ENCODE measurements around the gene ABO. TPM values are rescaled to one million over a fixed set of nuclear protein-coding genes. Genes with fewer than 3 reads are reported as not detected.

ABO gene
- total RNA-seq, 1 experiment from 2014 or later = 0.96 TPM

- no peaks in the 10 kb centered on the region for H4K20me1 ChIP-seq (ENCODE audit: insufficient read depth)
- H3K9me3 ChIP-seq (ENCODE audit: insufficient read depth, low read depth) = no peaks in the 10 kb centered on the region
- no peaks in the 10 kb centered on the region for H3K9me2 ChIP-seq (ENCODE audit: insufficient read depth)
- no peak overlapping the region for H3K4me2 ChIP-seq
- CTCF ChIA-PET = no interaction called here
- no peaks in the 10 kb centered on the region for H3K4me1 ChIP-seq (replicated peaks; ENCODE audit: insufficient read depth)
- no peak overlapping the region for H3K4me3 ChIP-seq
- no peaks in the 10 kb centered on the region for H3K79me2 ChIP-seq (ENCODE audit: low read depth)
- peaks cover 41% of the 10 kb centered on the region for H3K27me3 ChIP-seq (ENCODE audit: insufficient read depth, low read depth)
- no TSS peak for BruUV-seq (replicated peaks)
- no peak overlapping the region for H2AFZ ChIP-seq
- H3K27ac ChIP-seq = no peak overlapping the region
- intact Hi-C loops (cut with micrococcal nuclease; ENCODE audit: unreplicated experiment) = no loop called here
- TF ChIP-seq EZH2 (IDR thresholded peaks at IDR 0.05; ENCODE audit: low read depth) (no peak), CTCF (conservative IDR thresholded peaks at IDR 0.05) (no peak)
- H3K36me3 ChIP-seq (ENCODE audit: low read depth) = no peaks in the 10 kb centered on the region
- no peak for DNase-seq
- H3F3A ChIP-seq (ENCODE audit: insufficient read depth, low read depth) = no peaks in the 10 kb centered on the region
- POLR2A ChIA-PET (ENCODE audit: unreplicated experiment) = no interaction called here
Measured at GRCh38 chr9:133227242-133227860, 47.6 kb downstream of the ABO start.

GRCh38 chr9:133226219-133227171, 48.5 kb downstream of the ABO start:
- no peak for DNase-seq
- ChIA-PET POLR2A (ENCODE audit: unreplicated experiment) (no interaction called here), CTCF (interaction anchor here (0.7 kb wide), 1 partner anchor 205 kb away, joined by 4 read pairs; no protein-coding TSS in a partner anchor)
- no peaks in the 10 kb centered on the region for H4K20me1 ChIP-seq (ENCODE audit: insufficient read depth)
- H3K9me3 ChIP-seq (ENCODE audit: insufficient read depth, low read depth) = no peaks in the 10 kb centered on the region
- peaks cover 44% of the 10 kb centered on the region for H3K27me3 ChIP-seq (ENCODE audit: insufficient read depth, low read depth)
- no TSS peak for BruUV-seq (replicated peaks)
- H2AFZ ChIP-seq = no peak overlapping the region
- no peaks in the 10 kb centered on the region for H3F3A ChIP-seq (ENCODE audit: insufficient read depth, low read depth)
- no peaks in the 10 kb centered on the region for H3K79me2 ChIP-seq (ENCODE audit: low read depth)
- no peak overlapping the region for H3K4me2 ChIP-seq
- intact Hi-C loops (cut with micrococcal nuclease; ENCODE audit: unreplicated experiment) = no loop called here
- TF ChIP-seq EZH2 (IDR thresholded peaks at IDR 0.05; ENCODE audit: low read depth) = no peak
- TF ChIP-seq CTCF (conservative IDR thresholded peaks at IDR 0.05) = no peak
- H3K36me3 ChIP-seq (ENCODE audit: low read depth) = no peaks in the 10 kb centered on the region
- H3K9me2 ChIP-seq (ENCODE audit: insufficient read depth) = no peaks in the 10 kb centered on the region
- H3K4me3 ChIP-seq = no peak overlapping the region
- H3K4me1 ChIP-seq (replicated peaks; ENCODE audit: insufficient read depth) = no peaks in the 10 kb centered on the region
- no peak overlapping the region for H3K27ac ChIP-seq

GRCh38 chr9:133225171-133226011, 49.6 kb downstream of the ABO start:
- BruUV-seq (replicated peaks) = no TSS peak
- POLR2A ChIA-PET (ENCODE audit: unreplicated experiment) = no interaction called here
- no peaks in the 10 kb centered on the region for H3K4me1 ChIP-seq (replicated peaks; ENCODE audit: insufficient read depth)

More at GRCh38 chr9:133225171-133226011, 49.6 kb downstream of the ABO start:
- Histone ChIP-seq H3K27me3 (ENCODE audit: insufficient read depth, low read depth) (peaks cover 54% of the 10 kb centered on the region), H3K9me2 (ENCODE audit: insufficient read depth) (no peaks in the 10 kb centered on the region), H3K27ac (no peak overlapping the region), H3F3A (ENCODE audit: insufficient read depth, low read depth) (no peaks in the 10 kb centered on the region), H3K36me3 (ENCODE audit: low read depth) (no peaks in the 10 kb centered on the region), H4K20me1 (ENCODE audit: insufficient read depth) (no peaks in the 10 kb centered on the region), H3K4me2 (no peak overlapping the region), H3K79me2 (ENCODE audit: low read depth) (no peaks in the 10 kb centered on the region), H2AFZ (no peak overlapping the region), H3K4me3 (no peak overlapping the region), H3K9me3 (ENCODE audit: insufficient read depth, low read depth) (no peaks in the 10 kb centered on the region)
- no peak for DNase-seq
- intact Hi-C loops (cut with micrococcal nuclease; ENCODE audit: unreplicated experiment) = no loop called here
- no peak for TF ChIP-seq EZH2 (IDR thresholded peaks at IDR 0.05; ENCODE audit: low read depth)
- CTCF ChIA-PET = interaction anchor here (0.5 to 0.7 kb wide), 2 partner anchors 25 to 204 kb away, joined by 4 to 9 read pairs; no protein-coding TSS in a partner anchor
